Stimulated activated CD8-positive, alpha-beta memory T cell treated with anti-CD3 and anti-CD28 coated beads, Interleukin-2, amount 100 ng/mL, for 48 hours (primary cell): ENCODE results near the gene SH3GL1.

Experiments used
- DNase-seq, 2 donors: peaks; one replicate each; pipeline ENCODE4 v3.0.0-alpha.2; 2020; ENCODE audit warnings: low read depth in 2 of 2

SH3GL1 gene

DNA sequence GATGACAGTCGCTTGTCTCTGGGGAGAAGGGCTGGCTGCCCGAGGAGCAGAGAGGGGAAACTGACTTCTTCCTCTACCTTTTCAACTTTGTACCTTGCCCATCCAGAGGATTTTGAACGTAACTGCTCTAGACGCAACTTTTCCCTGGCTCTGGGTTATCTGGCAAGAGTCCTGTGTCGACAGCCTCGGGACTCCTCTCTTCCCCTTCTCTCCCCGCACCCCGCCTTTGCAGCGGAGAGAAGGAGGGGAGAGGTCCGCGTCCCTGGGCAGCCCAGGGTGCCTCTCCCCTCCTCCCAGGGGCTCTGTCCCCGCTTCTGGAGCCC, 574 bp downstream of the SH3GL1 start:
- no peak for DNase-seq

- no peak for DNase-seq
Measured at GRCh38 chr19:4396949-4397783, 3.2 kb downstream of the SH3GL1 start.

DNA sequence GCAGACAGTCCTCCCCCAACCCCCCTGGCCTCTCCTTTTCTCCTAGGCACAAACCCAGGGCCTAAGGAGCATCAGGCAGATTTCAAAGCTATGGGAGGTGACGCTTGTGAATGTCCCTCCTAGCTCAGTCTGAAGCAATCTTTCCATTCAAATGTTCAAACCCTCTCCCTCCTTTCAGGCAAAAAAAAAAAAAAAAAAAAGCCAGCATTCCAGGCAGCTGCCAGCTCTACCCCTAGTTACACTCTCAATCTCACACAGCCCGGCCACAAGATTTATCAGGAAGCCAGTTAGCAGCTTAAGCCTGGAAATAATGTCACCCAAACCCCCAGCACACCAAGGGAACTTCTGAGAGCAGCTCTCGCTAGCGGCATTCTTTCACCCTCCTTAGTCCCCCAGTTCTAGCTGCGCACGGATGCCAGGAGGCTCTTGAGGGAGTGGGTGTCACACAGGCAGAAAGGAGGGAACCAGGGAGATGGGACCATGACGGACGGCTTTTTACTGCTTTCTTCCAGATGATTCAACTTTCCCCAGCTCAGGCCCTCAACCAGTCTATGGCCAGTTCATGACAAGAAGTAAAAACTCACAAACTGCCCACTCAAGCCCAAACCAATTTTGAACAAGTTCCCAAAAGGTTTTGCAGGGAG, 6.3 kb downstream of the SH3GL1 start:
- no peak for DNase-seq

DNA sequence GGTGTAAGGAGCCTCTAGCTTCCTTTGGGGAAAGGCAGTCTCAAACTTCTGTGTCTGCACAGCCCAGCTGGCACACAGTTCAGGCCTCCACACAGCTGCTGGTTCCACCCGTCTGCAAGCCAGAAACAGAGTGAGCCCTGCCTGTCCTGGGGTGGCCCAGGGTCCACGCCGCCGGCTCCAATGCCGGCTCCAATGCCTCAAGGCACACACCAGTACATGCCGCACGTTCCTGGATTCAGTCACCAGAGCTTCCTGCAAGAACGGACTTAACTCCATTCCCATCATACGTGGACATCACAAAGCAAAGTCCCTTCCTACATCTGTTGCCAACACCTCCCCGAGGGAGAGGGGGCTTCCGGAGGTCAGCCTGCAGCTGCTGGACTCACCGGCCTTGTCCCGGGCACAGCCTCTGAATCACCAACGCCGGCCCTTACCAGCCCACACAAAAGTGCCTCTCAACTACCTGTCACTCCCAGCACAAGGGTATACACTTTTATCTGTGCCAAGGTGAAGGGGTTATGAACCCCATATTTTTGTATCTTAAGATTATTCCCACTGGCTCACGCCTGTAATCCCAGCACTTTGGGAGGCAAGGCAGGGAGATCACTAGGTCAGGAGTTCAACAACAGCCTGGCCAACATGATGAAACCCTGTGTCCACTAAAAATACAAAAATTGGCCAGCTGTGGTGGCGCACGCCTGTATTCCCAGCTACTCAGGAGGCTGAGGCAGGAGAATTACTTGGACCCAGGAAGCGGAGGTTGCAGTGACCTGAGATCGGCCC, 8.5 kb downstream of the SH3GL1 start:
- no peak for DNase-seq

- no peak for DNase-seq
Measured at GRCh38 chr19:4391306-4391693, 9.0 kb downstream of the SH3GL1 start.

GRCh38 chr19:4390567-4391305, 9.6 kb downstream of the SH3GL1 start:
- DNase-seq = no peak

DNA sequence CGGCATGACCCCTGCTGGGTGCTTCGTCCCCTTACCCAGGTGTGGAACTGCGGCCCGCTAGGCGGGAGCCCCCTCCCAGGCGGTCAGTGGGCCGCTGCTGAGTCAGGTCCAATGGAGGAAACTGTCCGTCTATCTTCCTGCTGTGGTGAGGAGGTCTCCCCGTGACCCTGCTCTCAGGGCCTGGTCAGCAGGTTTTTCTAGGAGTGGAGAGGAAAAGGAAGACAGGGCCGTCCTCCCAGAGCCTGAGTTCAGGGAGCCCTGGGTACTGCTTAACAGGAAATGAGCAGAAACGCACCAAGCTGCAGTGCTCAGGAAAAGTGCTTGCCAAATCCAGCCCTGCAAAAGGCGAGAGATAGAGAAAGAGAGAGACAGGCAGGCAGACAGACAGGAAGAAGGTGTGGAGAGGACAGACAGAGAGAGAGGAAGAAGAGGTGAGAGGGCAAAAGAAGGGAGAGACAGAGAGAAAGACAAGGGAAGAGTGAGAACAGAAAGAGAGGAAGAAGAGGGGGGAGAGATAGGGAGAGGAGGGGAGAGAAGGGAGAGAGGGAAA, 10.3 kb downstream of the SH3GL1 start:
- no peak for DNase-seq

- no peak for DNase-seq
Measured at GRCh38 chr19:4389511-4390016, 10.8 kb downstream of the SH3GL1 start.

DNA sequence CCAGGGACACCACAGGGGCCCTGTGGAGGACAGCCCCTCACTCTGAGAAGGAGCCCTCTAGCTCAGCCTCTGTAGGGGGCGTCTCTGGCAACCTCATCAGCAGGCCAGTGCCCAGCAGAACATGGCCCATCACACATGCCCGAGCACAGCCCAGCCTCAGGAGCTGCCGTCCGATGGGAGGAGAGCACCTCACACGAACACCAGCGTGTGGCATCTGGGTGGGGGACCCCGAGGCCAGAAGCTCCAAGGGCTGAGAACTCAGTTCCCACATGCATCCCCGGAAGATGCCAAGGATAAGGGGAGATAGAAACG, 11.3 kb downstream of the SH3GL1 start:
- DNase-seq = no peak

DNA sequence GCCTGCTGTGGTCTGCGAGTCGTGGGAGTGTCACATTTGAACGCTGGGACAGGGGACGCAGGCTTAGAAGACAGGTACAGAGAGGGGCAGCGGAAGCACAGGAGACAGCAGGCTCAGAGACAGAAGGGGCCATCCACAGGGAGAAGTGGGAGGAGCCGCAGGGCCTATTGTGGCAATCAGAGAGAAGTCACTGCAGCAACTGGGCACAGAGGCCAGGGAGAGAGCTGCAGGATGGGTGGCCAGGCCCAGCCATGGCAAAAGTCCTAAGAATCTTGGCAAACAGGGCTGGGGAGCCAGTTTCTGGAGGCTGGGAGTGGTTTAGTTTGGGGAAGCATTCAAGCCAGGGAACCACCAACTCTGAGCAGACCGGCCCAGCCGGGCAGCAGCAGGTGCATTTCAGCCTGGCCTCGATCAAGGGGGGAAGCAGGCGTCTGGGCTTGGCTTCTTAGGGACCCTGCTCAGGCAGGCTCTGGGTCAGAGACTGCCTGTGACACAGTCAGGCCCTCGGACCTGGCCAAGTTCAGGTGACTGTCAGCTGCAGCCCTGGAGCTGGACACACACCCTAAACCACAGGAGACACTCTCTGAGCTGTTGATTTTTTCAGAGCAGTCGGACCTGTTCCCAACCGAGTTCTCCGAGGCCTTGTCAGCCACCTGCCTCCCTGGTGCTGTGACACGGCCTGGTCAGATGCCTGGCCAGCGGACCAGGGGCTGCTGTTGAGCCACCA, 11.8 kb downstream of the SH3GL1 start:
- no peak for DNase-seq

DNA sequence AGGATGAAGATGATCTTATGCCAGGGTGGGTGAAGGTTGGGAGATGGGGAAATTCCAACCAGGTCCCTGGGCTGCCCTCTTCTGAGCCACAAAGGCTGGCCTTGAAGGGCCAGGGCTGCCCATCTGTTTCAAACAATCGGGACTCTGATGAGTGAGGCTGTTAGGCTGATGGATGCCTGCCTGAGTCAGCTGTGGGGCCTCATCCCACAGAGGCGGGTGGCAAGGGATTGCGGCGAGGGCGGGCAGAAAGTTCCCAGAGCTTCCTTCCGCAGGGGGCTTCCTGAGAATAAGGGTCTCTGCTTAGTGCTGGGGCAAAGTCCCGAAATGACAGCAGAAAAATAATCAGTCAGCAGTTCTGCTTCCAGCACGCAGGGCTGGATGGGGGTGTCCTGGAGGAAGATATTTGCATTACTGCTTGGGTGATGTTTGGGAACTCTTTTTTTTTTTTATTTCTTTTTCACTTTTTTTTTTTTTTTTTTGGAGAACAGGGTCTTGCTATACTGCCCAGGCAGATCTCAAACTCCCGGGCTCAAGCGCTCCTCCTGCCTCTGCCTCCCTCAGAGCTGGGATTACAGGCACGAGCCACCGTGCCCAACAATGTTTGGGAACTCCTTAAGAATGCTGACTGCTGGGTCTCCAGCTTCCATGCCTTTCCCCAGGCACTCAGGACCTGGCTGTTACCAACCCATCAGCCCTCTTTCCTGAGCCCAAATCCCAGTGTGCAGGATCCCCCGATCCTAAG, 14.1 kb downstream of the SH3GL1 start:
- no peak for DNase-seq

DNA sequence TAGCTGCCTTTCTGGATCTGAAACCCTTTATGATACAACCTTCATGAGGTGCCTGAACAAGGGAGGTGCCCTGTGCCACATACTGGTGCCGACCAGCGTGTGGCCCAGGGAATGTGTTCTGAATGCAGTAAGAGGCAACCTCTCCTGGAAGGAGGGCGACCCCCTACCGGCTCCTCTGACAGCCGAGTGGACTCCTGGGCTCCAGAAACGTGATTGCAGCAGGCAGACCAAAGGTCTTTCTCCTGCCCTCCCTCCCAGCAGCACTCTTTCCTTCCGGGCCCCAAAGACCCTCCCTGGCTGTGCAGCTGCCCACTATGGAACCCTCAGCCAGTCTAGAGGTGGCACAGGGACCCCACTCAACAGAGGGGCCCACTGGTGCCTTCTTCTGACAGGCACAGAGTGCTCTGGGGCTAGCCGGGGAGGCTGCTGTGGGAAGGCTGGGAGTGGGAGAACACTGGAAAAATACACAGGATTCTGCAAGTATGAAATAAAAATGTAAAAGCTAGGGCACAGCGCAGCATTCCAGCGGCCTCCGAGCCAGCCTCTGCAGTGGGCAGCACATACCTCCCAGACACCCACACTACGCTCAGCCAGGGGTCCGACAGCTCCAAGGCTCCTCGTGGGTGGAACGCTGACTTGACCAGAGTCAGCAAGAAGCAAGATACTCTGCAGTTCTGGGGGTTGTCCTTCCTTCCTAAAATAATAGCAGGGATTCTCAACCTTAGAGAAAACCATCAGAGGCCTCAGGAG, 14.9 kb downstream of the SH3GL1 start:
- DNase-seq = no peak

GRCh38 chr19:4380254-4380727, 20.1 kb downstream of the SH3GL1 start:
- no peak for DNase-seq

GRCh38 chr19:4379383-4380253, 20.7 kb downstream of the SH3GL1 start:
- DNase-seq = no peak

DNA sequence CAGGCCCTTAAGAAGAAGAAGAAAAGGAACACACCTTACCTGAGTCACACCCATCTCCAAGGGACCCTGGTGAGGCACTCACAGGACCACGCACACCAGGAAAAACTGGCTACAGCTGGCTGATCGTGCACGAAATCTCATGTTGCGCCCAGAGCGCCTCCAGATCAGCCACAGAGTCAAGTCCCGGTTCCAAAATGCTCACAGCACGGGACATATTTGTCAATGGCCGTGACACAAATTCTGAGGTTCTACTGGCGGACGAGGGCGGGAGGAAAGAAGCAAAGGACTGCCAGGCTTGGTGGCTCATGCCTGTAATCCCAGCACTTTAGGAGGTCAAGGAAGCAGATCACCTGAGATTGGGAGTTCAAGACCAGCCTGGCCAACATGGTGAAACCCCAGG, 21.5 kb downstream of the SH3GL1 start:
- DNase-seq = no peak

DNA sequence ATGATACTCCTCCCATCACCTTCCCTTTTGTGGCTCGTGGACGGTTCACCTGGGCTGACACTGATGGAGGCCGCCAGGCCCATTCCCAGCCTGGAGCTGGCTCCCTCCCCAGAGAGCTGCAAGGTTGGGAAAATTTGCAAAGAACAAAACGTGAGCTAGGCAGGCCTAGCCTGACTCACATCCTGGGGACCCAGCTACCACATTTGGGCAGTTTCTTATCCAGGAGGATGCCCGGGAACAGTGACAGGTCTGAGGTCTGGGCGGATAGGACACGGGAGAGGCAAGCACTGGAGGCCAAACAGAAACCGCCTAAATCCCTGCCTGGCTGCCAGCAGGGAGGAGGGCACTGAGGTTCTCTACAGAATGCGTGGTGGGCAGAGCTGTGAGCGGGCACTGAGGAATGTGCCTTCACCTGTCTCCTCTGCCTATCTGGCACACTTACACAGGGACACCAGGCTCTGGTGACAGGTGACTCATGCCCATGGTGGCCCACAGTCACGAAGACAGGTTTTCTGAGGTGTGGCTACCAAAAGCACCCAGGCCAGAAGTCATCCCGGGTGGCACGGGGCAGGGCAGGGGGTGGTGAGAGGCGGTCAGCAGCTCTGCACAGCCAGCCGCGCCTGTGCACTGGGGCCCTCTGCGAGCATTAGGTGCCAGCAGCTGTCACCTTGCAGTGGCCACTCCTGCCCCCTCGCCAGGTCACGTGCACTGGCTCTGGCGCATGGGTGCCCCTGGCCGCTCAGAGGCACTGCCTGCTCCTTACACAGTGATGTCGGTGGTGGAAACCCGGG, 23.2 kb downstream of the SH3GL1 start:
- no peak for DNase-seq

DNA sequence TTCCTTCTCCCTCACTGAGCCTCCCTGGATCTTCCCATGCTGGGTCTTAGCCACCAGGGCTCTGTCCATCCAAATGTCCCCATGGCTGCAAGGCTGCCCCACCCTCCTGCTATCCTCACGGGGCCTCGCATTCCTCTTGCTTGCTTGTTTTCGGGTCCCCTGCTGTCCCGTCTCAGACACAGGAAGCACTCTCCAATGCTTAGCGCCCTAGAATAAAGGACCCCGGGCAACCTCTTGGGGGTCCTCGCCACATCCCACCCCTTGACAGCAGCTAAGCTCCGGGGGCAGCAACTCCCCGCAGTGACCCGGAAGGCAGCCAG, 23.7 kb downstream of the SH3GL1 start:
- no peak for DNase-seq
